GM12878 (cell line): Measurements from ENCODE around the gene SRP54. TPM values are rescaled to one million over a fixed set of nuclear protein-coding genes. Genes with fewer than 3 reads are reported as not detected.

Experiments
- CBX3 ChIP-seq: fragments of 200-600 bp; sonication (generic); IDR thresholded peaks from 2 replicates; pipeline ENCODE4 v1.6.1; 2016; ENCODE audit warnings: low read depth, borderline replicate concordance
- CBX5 ChIP-seq: sonication (generic); IDR thresholded peaks from 2 replicates; pipeline ENCODE4 v1.6.1; 2016; ENCODE audit warnings: low read depth, moderate library complexity, mild to moderate bottlenecking, inconsistent platforms
- DPF2 ChIP-seq: fragments of 450-650 bp; IDR thresholded peaks from 2 replicates; pipeline ENCODE4 v1.6.1; 2017; ENCODE audit warnings: mild to moderate bottlenecking
- EED ChIP-seq: sonication (generic); IDR thresholded peaks from 2 replicates; pipeline ENCODE4 v1.6.1; 2016; ENCODE audit warnings: antibody characterized with exemption, low read depth
- ESRRA ChIP-seq: IDR thresholded peaks from 2 replicates; pipeline ENCODE4 v1.6.1; 2012; ENCODE audit warnings: mild to moderate bottlenecking, low read length, improper control_type of control experiment
- FOXK2 ChIP-seq: fragments of 450-650 bp; IDR thresholded peaks from 2 replicates; pipeline ENCODE4 v1.6.1; 2017; ENCODE audit warnings: mild to moderate bottlenecking, moderate library complexity
- FOXM1 ChIP-seq: IDR thresholded peaks from 2 replicates; pipeline ENCODE4 v1.6.1; 2012; ENCODE audit warnings: low read depth, mild to moderate bottlenecking, inconsistent platforms, low read length, moderate library complexity
- JUND ChIP-seq: IDR thresholded peaks from 2 replicates; pipeline ENCODE4 v1.6.1; 2012; ENCODE audit warnings: low read depth, mild to moderate bottlenecking, low read length, improper control_type of control experiment, moderate library complexity
- KAT2A ChIP-seq: conservative IDR thresholded peaks from 2 replicates; pipeline ENCODE4 v1.6.1; 2011; ENCODE audit warnings: low read depth, low read length; ENCODE audit not compliant: control insufficient read depth
- MXI1 ChIP-seq: fragments of 150-350 bp; IDR thresholded peaks from 2 replicates; pipeline ENCODE4 v1.6.1; 2011; ENCODE audit warnings: low read depth, mild to moderate bottlenecking, inconsistent platforms, low read length, improper control_type of control experiment
- RBBP5 ChIP-seq: fragments of 200-600 bp; sonication (generic); conservative IDR thresholded peaks from 2 replicates; pipeline ENCODE4 v1.6.1; 2016
- SMC3 ChIP-seq: IDR thresholded peaks from 2 replicates; pipeline ENCODE4 v1.6.1; 2011; ENCODE audit warnings: low read length, improper control_type of control experiment, borderline replicate concordance
- STAT3 ChIP-seq: IDR thresholded peaks from 2 replicates; pipeline ENCODE4 v1.6.1; 2011; ENCODE audit warnings: low read depth, low read length, improper control_type of control experiment
- SUZ12 ChIP-seq: fragments of 200-600 bp; sonication (generic); IDR thresholded peaks from one replicate; pipeline ENCODE4 v1.6.1; 2018; ENCODE audit warnings: antibody characterized with exemption, mild to moderate bottlenecking; ENCODE audit not compliant: unreplicated experiment
- TARDBP ChIP-seq: IDR thresholded peaks from 2 replicates; pipeline ENCODE4 v1.6.1; 2016; ENCODE audit warnings: borderline replicate concordance
- WRNIP1 ChIP-seq: IDR thresholded peaks from 2 replicates; pipeline ENCODE4 v1.6.1; 2011; ENCODE audit warnings: low read depth, low read length, improper control_type of control experiment, borderline replicate concordance
- ZNF384 ChIP-seq: IDR thresholded peaks from 2 replicates; pipeline ENCODE4 v1.6.1; 2012; ENCODE audit warnings: low read depth, mild to moderate bottlenecking, low read length, improper control_type of control experiment, borderline replicate concordance
- polyA plus RNA-seq, 11 experiments: library from polyadenylated mRNA; depleted of rRNA in 4 of 11; unstranded in 6 of 11; stranded (reverse) in 5 of 11; fragments of >200 nt; fragmentation: Nextera tagmentation in 4 of 11; fragmentation: Illumina TruSeq in 1 of 11; extraction: Ambion mirVana in 4 of 11; extraction: Trizol in 1 of 11; gene quantifications; 1 replicate in 1 of 11; 2 replicates in 10 of 11; pipeline versions ENCODE4 v1.2.1 to v1.2.3, GENCODE V29; 2011 to 2016; ENCODE audit warnings: inconsistent platforms in 2 of 11, missing spikeins in 2 of 11, low read depth in 1 of 11
- total RNA-seq, 4 experiments: library from RNA; depleted of rRNA in 3 of 4; stranded (reverse); fragments of >200 nt in 3 of 4; fragmentation: Illumina TruSeq in 1 of 4; extraction: Trizol in 1 of 4; gene quantifications; 2 replicates each; pipeline versions ENCODE4 v1.2.1 to v1.2.3, GENCODE V29; 2013 to 2021
- TF ChIP-seq, protein P1 (sequence below): IDR thresholded peaks from 2 replicates; pipeline ENCODE4 v1.6.1; 2012; ENCODE audit warnings: low read depth, low read length, improper control_type of control experiment
- TF ChIP-seq, protein P2 (sequence below): fragments of 450-650 bp; formaldehyde crosslinking; IDR thresholded peaks from 2 replicates; pipeline ENCODE4 v1.4.0; 2022; ENCODE audit warnings: mild to moderate bottlenecking, moderate library complexity
- TF ChIP-seq, protein P3 (sequence below): IDR thresholded peaks from 2 replicates; pipeline ENCODE4 v1.6.1; 2012; ENCODE audit warnings: low read length, inconsistent platforms
- TF ChIP-seq, protein P4 (sequence below): IDR thresholded peaks from 2 replicates; pipeline ENCODE4 v1.6.1; 2012; ENCODE audit warnings: low read depth, low read length, improper control_type of control experiment
- TF ChIP-seq, protein P5 (sequence below): fragments of 450-650 bp; IDR thresholded peaks from 2 replicates; pipeline ENCODE4 v1.6.1; 2017; ENCODE audit warnings: low read depth, mild to moderate bottlenecking, moderate library complexity

Gene SRP54
- total and polyA plus RNA-seq, 10 of the 15 experiments (the other 5 are each of a cell fraction or from before 2014, with no cell fraction given) = 54.1 to 130 (median 72.3) TPM

DNA sequence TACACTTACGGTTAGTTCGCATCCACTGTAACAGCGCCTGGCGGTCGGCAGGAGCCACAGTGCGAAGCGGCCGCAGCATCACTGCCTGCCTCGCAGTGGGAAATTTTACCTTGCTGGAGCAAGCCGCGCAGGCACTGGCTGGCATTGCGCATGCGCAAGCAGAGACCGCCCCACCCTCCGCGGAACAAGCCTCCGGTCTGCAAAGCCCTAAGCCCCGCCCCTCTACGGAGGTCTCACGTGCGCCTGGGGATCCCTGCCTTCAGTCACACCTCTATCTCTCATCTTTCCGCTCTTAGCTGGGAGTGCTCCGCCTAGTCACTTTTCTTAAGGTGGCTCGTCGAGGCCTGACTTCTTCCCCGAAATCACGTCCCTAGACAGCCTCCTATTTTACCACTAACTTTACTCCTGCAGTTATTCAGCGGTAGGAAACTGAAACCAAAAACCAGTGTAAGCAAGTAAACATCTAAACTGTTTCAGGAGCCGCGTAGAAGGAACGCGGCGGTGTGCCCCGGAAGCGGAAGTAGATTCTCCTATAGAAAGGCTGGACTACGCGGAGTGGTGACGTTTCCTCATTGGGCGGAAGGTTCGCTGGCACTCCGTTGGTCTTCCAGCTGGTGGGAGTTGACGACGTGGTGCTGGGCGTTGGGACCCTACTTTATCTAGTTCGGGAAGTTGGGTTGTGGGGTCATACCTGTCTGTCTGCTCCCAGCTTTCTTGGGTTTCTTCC lies at the start of gene SRP54 (continued):
- TF ChIP-seq SMC3 = peak; percentile 13; the same call in 1 of the 2 replicates
- peak; percentile 55 for TF ChIP-seq EED
- TF ChIP-seq STAT3 = no peak
- peak; percentile 91 for TF ChIP-seq FOXK2
- TF ChIP-seq, protein P1, sequence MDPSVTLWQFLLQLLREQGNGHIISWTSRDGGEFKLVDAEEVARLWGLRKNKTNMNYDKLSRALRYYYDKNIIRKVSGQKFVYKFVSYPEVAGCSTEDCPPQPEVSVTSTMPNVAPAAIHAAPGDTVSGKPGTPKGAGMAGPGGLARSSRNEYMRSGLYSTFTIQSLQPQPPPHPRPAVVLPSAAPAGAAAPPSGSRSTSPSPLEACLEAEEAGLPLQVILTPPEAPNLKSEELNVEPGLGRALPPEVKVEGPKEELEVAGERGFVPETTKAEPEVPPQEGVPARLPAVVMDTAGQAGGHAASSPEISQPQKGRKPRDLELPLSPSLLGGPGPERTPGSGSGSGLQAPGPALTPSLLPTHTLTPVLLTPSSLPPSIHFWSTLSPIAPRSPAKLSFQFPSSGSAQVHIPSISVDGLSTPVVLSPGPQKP = peak; percentile 89
- peak; percentile 53; the same call in 1 of the 2 replicates for TF ChIP-seq JUND
- no peak for TF ChIP-seq ZNF384
- TF ChIP-seq, protein P2, sequence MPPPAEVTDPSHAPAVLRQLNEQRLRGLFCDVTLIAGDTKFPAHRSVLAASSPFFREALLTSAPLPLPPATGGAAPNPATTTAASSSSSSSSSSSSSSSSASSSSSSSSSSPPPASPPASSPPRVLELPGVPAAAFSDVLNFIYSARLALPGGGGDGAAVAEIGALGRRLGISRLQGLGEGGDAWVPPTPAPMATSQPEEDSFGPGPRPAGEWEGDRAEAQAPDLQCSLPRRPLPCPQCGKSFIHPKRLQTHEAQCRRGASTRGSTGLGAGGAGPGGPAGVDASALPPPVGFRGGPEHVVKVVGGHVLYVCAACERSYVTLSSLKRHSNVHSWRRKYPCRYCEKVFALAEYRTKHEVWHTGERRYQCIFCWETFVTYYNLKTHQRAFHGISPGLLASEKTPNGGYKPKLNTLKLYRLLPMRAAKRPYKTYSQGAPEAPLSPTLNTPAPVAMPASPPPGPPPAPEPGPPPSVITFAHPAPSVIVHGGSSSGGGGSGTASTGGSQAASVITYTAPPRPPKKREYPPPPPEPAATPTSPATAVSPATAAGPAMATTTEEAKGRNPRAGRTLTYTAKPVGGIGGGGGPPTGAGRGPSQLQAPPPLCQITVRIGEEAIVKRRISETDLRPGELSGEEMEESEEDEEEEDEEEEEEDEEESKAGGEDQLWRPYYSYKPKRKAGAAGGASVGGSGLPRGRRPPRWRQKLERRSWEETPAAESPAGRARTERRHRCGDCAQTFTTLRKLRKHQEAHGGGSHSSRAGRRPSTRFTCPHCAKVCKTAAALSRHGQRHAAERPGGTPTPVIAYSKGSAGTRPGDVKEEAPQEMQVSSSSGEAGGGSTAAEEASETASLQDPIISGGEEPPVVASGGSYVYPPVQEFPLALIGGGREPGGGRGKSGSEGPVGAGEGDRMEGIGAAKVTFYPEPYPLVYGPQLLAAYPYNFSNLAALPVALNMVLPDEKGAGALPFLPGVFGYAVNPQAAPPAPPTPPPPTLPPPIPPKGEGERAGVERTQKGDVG (CRISPR knock-in tag) = no peak
- TF ChIP-seq, protein P3, sequence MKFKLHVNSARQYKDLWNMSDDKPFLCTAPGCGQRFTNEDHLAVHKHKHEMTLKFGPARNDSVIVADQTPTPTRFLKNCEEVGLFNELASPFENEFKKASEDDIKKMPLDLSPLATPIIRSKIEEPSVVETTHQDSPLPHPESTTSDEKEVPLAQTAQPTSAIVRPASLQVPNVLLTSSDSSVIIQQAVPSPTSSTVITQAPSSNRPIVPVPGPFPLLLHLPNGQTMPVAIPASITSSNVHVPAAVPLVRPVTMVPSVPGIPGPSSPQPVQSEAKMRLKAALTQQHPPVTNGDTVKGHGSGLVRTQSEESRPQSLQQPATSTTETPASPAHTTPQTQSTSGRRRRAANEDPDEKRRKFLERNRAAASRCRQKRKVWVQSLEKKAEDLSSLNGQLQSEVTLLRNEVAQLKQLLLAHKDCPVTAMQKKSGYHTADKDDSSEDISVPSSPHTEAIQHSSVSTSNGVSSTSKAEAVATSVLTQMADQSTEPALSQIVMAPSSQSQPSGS = no peak; the same call in 1 of the 2 replicates
- peak; percentile 42; the same call in 1 of the 2 replicates for TF ChIP-seq RBBP5
- TF ChIP-seq SUZ12 = no peak
- TF ChIP-seq, protein P4, sequence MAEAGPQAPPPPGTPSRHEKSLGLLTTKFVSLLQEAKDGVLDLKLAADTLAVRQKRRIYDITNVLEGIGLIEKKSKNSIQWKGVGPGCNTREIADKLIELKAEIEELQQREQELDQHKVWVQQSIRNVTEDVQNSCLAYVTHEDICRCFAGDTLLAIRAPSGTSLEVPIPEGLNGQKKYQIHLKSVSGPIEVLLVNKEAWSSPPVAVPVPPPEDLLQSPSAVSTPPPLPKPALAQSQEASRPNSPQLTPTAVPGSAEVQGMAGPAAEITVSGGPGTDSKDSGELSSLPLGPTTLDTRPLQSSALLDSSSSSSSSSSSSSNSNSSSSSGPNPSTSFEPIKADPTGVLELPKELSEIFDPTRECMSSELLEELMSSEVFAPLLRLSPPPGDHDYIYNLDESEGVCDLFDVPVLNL = no peak
- TF ChIP-seq CBX3 = no peak
- peak; percentile 26; the same call in 1 of the 2 replicates for TF ChIP-seq DPF2
- no peak; the same call in 1 of the 2 replicates for TF ChIP-seq FOXM1
- TF ChIP-seq WRNIP1 = peak; percentile 99; the same call in 1 of the 2 replicates
- TF ChIP-seq MXI1 = peak; percentile 95
- TF ChIP-seq, protein P5, sequence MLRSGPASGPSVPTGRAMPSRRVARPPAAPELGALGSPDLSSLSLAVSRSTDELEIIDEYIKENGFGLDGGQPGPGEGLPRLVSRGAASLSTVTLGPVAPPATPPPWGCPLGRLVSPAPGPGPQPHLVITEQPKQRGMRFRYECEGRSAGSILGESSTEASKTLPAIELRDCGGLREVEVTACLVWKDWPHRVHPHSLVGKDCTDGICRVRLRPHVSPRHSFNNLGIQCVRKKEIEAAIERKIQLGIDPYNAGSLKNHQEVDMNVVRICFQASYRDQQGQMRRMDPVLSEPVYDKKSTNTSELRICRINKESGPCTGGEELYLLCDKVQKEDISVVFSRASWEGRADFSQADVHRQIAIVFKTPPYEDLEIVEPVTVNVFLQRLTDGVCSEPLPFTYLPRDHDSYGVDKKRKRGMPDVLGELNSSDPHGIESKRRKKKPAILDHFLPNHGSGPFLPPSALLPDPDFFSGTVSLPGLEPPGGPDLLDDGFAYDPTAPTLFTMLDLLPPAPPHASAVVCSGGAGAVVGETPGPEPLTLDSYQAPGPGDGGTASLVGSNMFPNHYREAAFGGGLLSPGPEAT = peak; percentile 96
- no peak for TF ChIP-seq KAT2A
- TF ChIP-seq CBX5 = no peak
- no peak for TF ChIP-seq TARDBP
- no peak for TF ChIP-seq ESRRA
